HG02852 (cell line): Measurements from ENCODE around the gene KRT8.
"Not testable (repeated sequence)": the region's sequence is repeated elsewhere in the genome, so short reads cannot be mapped to it uniquely, and the experiment has no call there.

Experiments
- ATAC-seq: cut with Tn5 transposase; IDR thresholded peaks from one replicate; pipeline ENCODE4 v1.9.1; 2021; ENCODE audit warnings: mild to moderate bottlenecking, moderate library complexity; ENCODE audit not compliant: unreplicated experiment

Gene KRT8

GRCh38 chr12:52903285-52903854, 1.5 kb downstream of the KRT8 start:
- no peak for ATAC-seq

GRCh38 chr12:52901715-52902541, 2.9 kb downstream of the KRT8 start:
- no peak for ATAC-seq

- ATAC-seq, result no peak
Measured at GRCh38 chr12:52900896-52901714, 3.8 kb downstream of the KRT8 start.

GRCh38 chr12:52900166-52900895, 4.5 kb downstream of the KRT8 start:
- ATAC-seq, result no peak

- no peak for ATAC-seq
Measured at GRCh38 chr12:52899338-52900035, 5.4 kb downstream of the KRT8 start.

- ATAC-seq, result no peak
Measured at GRCh38 chr12:52896190-52897100, 8.4 kb downstream of the KRT8 start.

- ATAC-seq, result no peak
Measured at GRCh38 chr12:52895726-52896189, 9.1 kb downstream of the KRT8 start.

GRCh38 chr12:52892974-52893373, 11.9 kb downstream of the KRT8 start:
- no peak for ATAC-seq

- no peak for ATAC-seq
Measured at GRCh38 chr12:52892207-52892852, 12.5 kb downstream of the KRT8 start.

GRCh38 chr12:52891044-52891443, 13.8 kb downstream of the KRT8 start:
- no peak for ATAC-seq

GRCh38 chr12:52890417-52890816, 14.5 kb downstream of the KRT8 start:
- ATAC-seq, result no peak

GRCh38 chr12:52884526-52885293, 20.2 kb downstream of the KRT8 start:
- ATAC-seq, result no peak

- not testable (repeated sequence) for ATAC-seq
Measured at GRCh38 chr12:52880499-52880898, 24.4 kb downstream of the KRT8 start.

GRCh38 chr12:52879394-52880351, 25.2 kb downstream of the KRT8 start:
- no peak for ATAC-seq

- ATAC-seq, result no peak
Measured at GRCh38 chr12:52878507-52879393, 26.1 kb downstream of the KRT8 start.

- no peak for ATAC-seq
Measured at GRCh38 chr12:52877242-52877641, 27.6 kb downstream of the KRT8 start.
